GM23338 (cell line): Measurements from ENCODE around the gene PGP. TPM values are rescaled to one million over a fixed set of nuclear protein-coding genes. Genes with fewer than 3 reads are reported as not detected.

ENCODE experiments used
- ATAC-seq: fragments of 200-7000 bp; cut with Tn5 transposase; 3 replicates; pipeline ENCODE4 v1.9.1; 2020
- DNase-seq: peaks from one replicate; pipeline ENCODE4 v3.0.0-alpha.2; 2015; ENCODE audit warnings: low spot score
- H2AFZ ChIP-seq: fragments of 200-600 bp; sonication (generic); 2 replicates; pipeline ENCODE4 v1.8.0; 2016; ENCODE audit warnings: antibody characterized with exemption, mild to moderate bottlenecking, moderate library complexity
- H3F3A ChIP-seq: fragments of 200-600 bp; sonication (generic); replicated peaks from 2 replicates; pipeline ENCODE4 v1.8.0; 2017; ENCODE audit warnings: antibody characterized with exemption, mixed run types, low read depth
- H3K27ac ChIP-seq: fragments of 200-600 bp; sonication (generic); 2 replicates; pipeline ENCODE4 v1.6.1; 2016; ENCODE audit warnings: low read depth
- H3K27me3 ChIP-seq: fragments of 200-600 bp; sonication (generic); 2 replicates; pipeline ENCODE4 v1.8.0; 2016; ENCODE audit warnings: mild to moderate bottlenecking, mixed run types, moderate library complexity; ENCODE audit not compliant: insufficient read depth
- H3K36me3 ChIP-seq: fragments of 200-600 bp; sonication (generic); 2 replicates; pipeline ENCODE4 v1.8.0; 2016; ENCODE audit warnings: mild to moderate bottlenecking; ENCODE audit not compliant: insufficient read depth
- H3K4me1 ChIP-seq: fragments of 200-600 bp; sonication (generic); 2 replicates; pipeline ENCODE4 v1.8.0; 2016; ENCODE audit warnings: mild to moderate bottlenecking, moderate library complexity; ENCODE audit not compliant: insufficient read depth
- H3K4me2 ChIP-seq: fragments of 200-600 bp; sonication (generic); 2 replicates; pipeline ENCODE4 v1.7.1; 2017; ENCODE audit warnings: mixed run types
- H3K4me3 ChIP-seq: fragments of 200-600 bp; sonication (generic); 2 replicates; pipeline ENCODE4 v1.6.1; 2016; ENCODE audit warnings: mixed run types
- H3K79me2 ChIP-seq: fragments of 200-600 bp; sonication (generic); replicated peaks from 2 replicates; pipeline ENCODE4 v1.8.0; 2017; ENCODE audit warnings: mild to moderate bottlenecking; ENCODE audit not compliant: insufficient read depth
- H3K9me2 ChIP-seq: fragments of 200-600 bp; sonication (generic); 2 replicates; pipeline ENCODE4 v1.8.0; 2017; ENCODE audit not compliant: insufficient read depth
- H4K20me1 ChIP-seq: fragments of 200-600 bp; sonication (generic); replicated peaks from 2 replicates; pipeline ENCODE4 v1.8.0; 2017; ENCODE audit warnings: mild to moderate bottlenecking; ENCODE audit not compliant: insufficient read depth
- H3K27ac Mint-ChIP-seq: 2 replicates; pipeline ENCODE4 v1.8.0; 2020; ENCODE audit warnings: inconsistent platforms, mild to moderate bottlenecking, moderate library complexity, mixed read lengths
- H3K27me3 Mint-ChIP-seq: 3 replicates; pipeline ENCODE4 v1.8.0; 2022; ENCODE audit warnings: low read depth, mild to moderate bottlenecking, moderate library complexity, mixed read lengths, inconsistent platforms; ENCODE audit not compliant: insufficient read depth, poor library complexity
- H3K36me3 Mint-ChIP-seq: 3 replicates; pipeline ENCODE4 v1.8.0; 2021; ENCODE audit warnings: low read depth, mild to moderate bottlenecking, inconsistent platforms, moderate library complexity, mixed read lengths
- H3K4me1 Mint-ChIP-seq: 3 replicates; pipeline ENCODE4 v1.8.0; 2020; ENCODE audit warnings: mild to moderate bottlenecking, inconsistent platforms, mixed read lengths
- H3K4me3 Mint-ChIP-seq: 3 replicates; pipeline ENCODE4 v1.8.0; 2021; ENCODE audit warnings: moderate library complexity, mild to moderate bottlenecking, inconsistent platforms, mixed read lengths
- H3K9me3 Mint-ChIP-seq: 3 replicates; pipeline ENCODE4 v1.8.0; 2020; ENCODE audit warnings: moderate library complexity, mild to moderate bottlenecking, inconsistent platforms, mixed read lengths
- CREB1 ChIP-seq: fragments of 250-450 bp; sonication (Bioruptor Pico); IDR thresholded peaks from 2 replicates; pipeline ENCODE4 v1.5.0; 2020; ENCODE audit warnings: low read depth, mild to moderate bottlenecking, moderate library complexity
- CTCF ChIP-seq, 2 experiments: fragments of 200-600 bp in 1 of 2; sonication (generic) in 1 of 2; conservative IDR thresholded peaks; 2 replicates each; pipeline versions ENCODE4 v1.5.1 to v1.6.1; 2016 to 2017; ENCODE audit warnings: antibody characterized with exemption in 2 of 2, low read depth in 2 of 2, mild to moderate bottlenecking in 2 of 2, moderate library complexity in 1 of 2
- ETS1 ChIP-seq: IDR thresholded peaks from 2 replicates; pipeline ENCODE4 v1.6.1; 2016; ENCODE audit warnings: antibody characterized with exemption
- EZH2 ChIP-seq: fragments of 200-600 bp; sonication (generic); IDR thresholded peaks from one replicate; pipeline ENCODE4 v1.8.0; 2017; ENCODE audit warnings: antibody characterized with exemption, mild to moderate bottlenecking, low read depth; ENCODE audit not compliant: unreplicated experiment
- EZH2phosphoT487 ChIP-seq: fragments of 200-600 bp; sonication (generic); IDR thresholded peaks from one replicate; pipeline ENCODE4 v1.8.1; 2018; ENCODE audit warnings: antibody characterized with exemption; ENCODE audit not compliant: unreplicated experiment
- JUNB ChIP-seq: IDR thresholded peaks from one replicate; pipeline ENCODE4 v1.6.1; 2016; ENCODE audit warnings: antibody characterized with exemption; ENCODE audit not compliant: unreplicated experiment
- NANOG ChIP-seq: IDR thresholded peaks from 2 replicates; pipeline ENCODE4 v1.6.1; 2016; ENCODE audit warnings: antibody characterized with exemption, borderline replicate concordance
- POLR2AphosphoS5 ChIP-seq: IDR thresholded peaks from 2 replicates; pipeline ENCODE4 v1.6.1; 2016; ENCODE audit warnings: antibody characterized with exemption, low read depth
- REST ChIP-seq: IDR thresholded peaks from one replicate; pipeline ENCODE4 v1.6.1; 2018; ENCODE audit warnings: antibody characterized with exemption; ENCODE audit not compliant: unreplicated experiment
- STAT1 ChIP-seq: IDR thresholded peaks from one replicate; pipeline ENCODE4 v1.6.1; 2016; ENCODE audit warnings: antibody characterized with exemption; ENCODE audit not compliant: unreplicated experiment
- ZNF114 ChIP-seq: fragments of 250-450 bp; sonication (Bioruptor Pico); IDR thresholded peaks from 2 replicates; pipeline ENCODE4 v1.5.0; 2020; ENCODE audit warnings: mild to moderate bottlenecking, moderate library complexity
- ZNF331 ChIP-seq: fragments of 250-450 bp; sonication (Bioruptor Pico); IDR thresholded peaks from 2 replicates; pipeline ENCODE4 v1.5.0; 2020; ENCODE audit warnings: low read depth, mild to moderate bottlenecking, moderate library complexity
- ZNF462 ChIP-seq: fragments of 250-450 bp; sonication (Bioruptor Pico); IDR thresholded peaks from 2 replicates; pipeline ENCODE4 v1.5.0; 2020; ENCODE audit warnings: mild to moderate bottlenecking, moderate library complexity
- polyA plus RNA-seq: library from polyadenylated mRNA; unstranded; fragments of >200 nt; fragmentation: Nextera tagmentation; extraction: Ambion mirVana; gene quantifications from 2 replicates; pipeline ENCODE4 v1.2.1, GENCODE V29; 2016
- total RNA-seq: library from RNA; depleted of rRNA; stranded (reverse); fragments of >200 nt; shearing (Covaris generic); gene quantifications from 2 replicates; pipeline ENCODE4 v1.2.3, GENCODE V29; 2014

Gene PGP
- total and polyA plus RNA-seq, 2 experiments from 2014 or later, result 44.4 to 80.3 TPM

GRCh38 chr16:2165861-2166260, 48.8 kb downstream of the PGP start:
- DNase-seq, result no peak
- H3K4me1 ChIP-seq, result no peaks in the 10 kb centered on the region; the same call in 1 of the 2 replicates
- H3K4me2 ChIP-seq, result no peak overlapping the region
- no peaks in the 10 kb centered on the region; the same call in 2 of the 3 replicates for H3K9me3 Mint-ChIP-seq
- no peak overlapping the region for H3K4me3 ChIP-seq
- H2AFZ ChIP-seq, result no peak overlapping the region
- H3K79me2 ChIP-seq, result peaks cover 23% of the 10 kb centered on the region
- peaks cover 4% of the 10 kb centered on the region; the same call in 1 of the 2 replicates for H3K36me3 ChIP-seq
- ATAC-seq, result no peak
- peaks cover 13% of the 10 kb centered on the region; the same call in 1 of the 2 replicates for H3F3A ChIP-seq
- peaks cover 2% of the 10 kb centered on the region; the same call in 2 of the 3 replicates for H3K4me1 Mint-ChIP-seq
- no peak overlapping the region; the same call in 2 of the 3 replicates for H3K4me3 Mint-ChIP-seq
- H3K27me3 ChIP-seq, result no peaks in the 10 kb centered on the region
- H3K36me3 Mint-ChIP-seq, result peaks cover 34% of the 10 kb centered on the region
- no peak overlapping the region for H3K27ac ChIP-seq
- TF ChIP-seq REST, result no peak
- TF ChIP-seq CREB1 (CRISPR knock-in tag), result no peak
- no peak for TF ChIP-seq EZH2
- TF ChIP-seq ZNF462 (CRISPR knock-in tag), result no peak
- TF ChIP-seq STAT1, result no peak
- no peak for TF ChIP-seq JUNB
- no peak for TF ChIP-seq EZH2phosphoT487
- TF ChIP-seq ZNF114, result no peak
- TF ChIP-seq ETS1, result no peak
- TF ChIP-seq POLR2AphosphoS5, result no peak
- TF ChIP-seq CTCF (conservative IDR thresholded peaks at IDR 0.05; ENCODE audit: low read depth in 2 of 2), result no peak
- TF ChIP-seq ZNF331 (CRISPR knock-in tag), result no peak
- TF ChIP-seq NANOG, result no peak
- H3K27me3 Mint-ChIP-seq, result peaks cover 16% of the 10 kb centered on the region
- no peak overlapping the region for H3K27ac Mint-ChIP-seq
- no peaks in the 10 kb centered on the region; the same call in none of the 2 replicates for H4K20me1 ChIP-seq
- no peaks in the 10 kb centered on the region for H3K9me2 ChIP-seq
